Upper lobe of left lung (tissue), 6 donors: Measurements from ENCODE around the gene GSTM5. TPM values are rescaled to one million over a fixed set of nuclear protein-coding genes. Genes with fewer than 3 reads are reported as not detected.
"Not testable (repeated sequence)": the region's sequence is repeated elsewhere in the genome, so short reads cannot be mapped to it uniquely, and the experiment has no call there.

ENCODE experiments used
- ATAC-seq, 2 donors: fragments of 200-7000 bp; cut with Tn5 transposase; one replicate each; pipeline ENCODE4 v1.9.1; 2022; ENCODE audit warnings: mild to moderate bottlenecking in 2 of 2, moderate library complexity in 2 of 2; ENCODE audit not compliant: low FRiP score in 2 of 2
- DNase-seq, 2 donors: peaks; one replicate each; pipeline ENCODE4 v3.0.0-alpha.2; 2019 to 2020
- H3K27ac ChIP-seq, 4 donors: fragments of 200-600 bp; sonication (generic); one replicate each; pipeline ENCODE4 v1.5.1; 2016 to 2019
- H3K27me3 ChIP-seq, 4 donors: fragments of 200-600 bp; sonication (generic); one replicate each; pipeline ENCODE4 v1.5.1; 2017 to 2019
- H3K36me3 ChIP-seq, 4 donors: fragments of 200-600 bp; sonication (generic); one replicate each; pipeline ENCODE4 v1.5.1; 2016 to 2019
- H3K4me1 ChIP-seq, 4 donors: fragments of 200-600 bp; sonication (generic); one replicate each; pipeline ENCODE4 v1.5.1; 2018 to 2019
- H3K4me3 ChIP-seq, 4 donors: fragments of 200-600 bp; sonication (generic); one replicate each; pipeline ENCODE4 v1.5.1; 2017 to 2019; ENCODE audit warnings: mild to moderate bottlenecking in 2 of 4, moderate library complexity in 1 of 4
- H3K9me3 ChIP-seq, 4 donors: fragments of 200-600 bp; sonication (generic); one replicate each; pipeline ENCODE4 v1.5.1; 2018 to 2019
- EP300 ChIP-seq, 4 donors: sonication (generic); formaldehyde crosslinking; IDR thresholded peaks; one replicate each; pipeline ENCODE4 v1.5.1; 2017; ENCODE audit warnings: antibody characterized with exemption in 4 of 4, control low read depth in 2 of 4
- POLR2A ChIP-seq, 4 donors: fragments of 450-650 bp; IDR thresholded peaks; one replicate each; pipeline ENCODE4 v1.5.1; 2016 to 2017; ENCODE audit warnings: antibody characterized with exemption in 4 of 4, mild to moderate bottlenecking in 2 of 4
- POLR2AphosphoS5 ChIP-seq, 2 donors: sonication (generic); formaldehyde crosslinking; IDR thresholded peaks; one replicate each; pipeline ENCODE4 v1.5.1; 2017; ENCODE audit warnings: antibody characterized with exemption in 2 of 2
- WGBS, 2 donors: methylation state at CpG; one replicate each; pipeline ENCODE4 v1.1.5; 2017 to 2018; 5-methylcytosine and 5-hydroxymethylcytosine counted together
- total RNA-seq, 6 donors: library from RNA; depleted of rRNA in 4 of 6; stranded (reverse); fragments of >200 nt in 4 of 6; gene quantifications; one replicate each; pipeline versions ENCODE4 v1.1.0 to v1.2.1, GENCODE V29; 2016 to 2021
- TF ChIP-seq, protein P1 (sequence below), 6 experiments: fragments of 450-650 bp in 4 of 6; fragments of 200-600 bp in 2 of 6; sonication (generic) in 2 of 6; IDR thresholded peaks; one replicate each; pipeline ENCODE4 v1.5.1; 2016 to 2019; ENCODE audit warnings: antibody characterized with exemption in 6 of 6
- donor health status: DM: no; HTN: no; CAD: no; lungs with moderate emphysema.
- donor health status: DM: no; HTN: yes; CAD: no; lungs with severe emphysema.

Gene GSTM5
- total RNA-seq, 6 donors from 2014 or later, result 1.00 to 24.3 (median 8.3) TPM

DNA sequence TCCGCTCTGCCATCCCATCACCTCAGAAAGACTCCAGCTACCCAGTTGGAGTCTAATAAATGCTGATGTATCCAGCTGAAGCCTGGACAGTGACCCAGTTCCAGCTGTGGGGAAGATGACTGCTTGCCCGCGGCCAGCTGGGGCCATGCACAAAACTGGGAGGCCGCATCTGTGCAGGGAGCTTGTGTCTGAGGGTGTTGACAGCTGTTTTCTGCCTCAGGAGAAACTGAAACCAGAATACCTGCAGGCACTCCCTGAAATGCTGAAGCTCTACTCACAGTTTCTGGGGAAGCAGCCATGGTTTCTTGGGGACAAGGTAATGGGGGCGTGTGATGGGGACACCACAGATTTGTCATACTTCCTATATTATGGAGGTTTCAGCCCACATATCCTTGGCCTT lies 41.0 kb upstream of the GSTM5 start:
- TF ChIP-seq POLR2AphosphoS5 (IDR thresholded peaks at IDR 0.05) (no peak), POLR2A (IDR thresholded peaks at IDR 0.05) (no peak), EP300 (IDR thresholded peaks at IDR 0.05) (no peak)
- TF ChIP-seq, protein P1, sequence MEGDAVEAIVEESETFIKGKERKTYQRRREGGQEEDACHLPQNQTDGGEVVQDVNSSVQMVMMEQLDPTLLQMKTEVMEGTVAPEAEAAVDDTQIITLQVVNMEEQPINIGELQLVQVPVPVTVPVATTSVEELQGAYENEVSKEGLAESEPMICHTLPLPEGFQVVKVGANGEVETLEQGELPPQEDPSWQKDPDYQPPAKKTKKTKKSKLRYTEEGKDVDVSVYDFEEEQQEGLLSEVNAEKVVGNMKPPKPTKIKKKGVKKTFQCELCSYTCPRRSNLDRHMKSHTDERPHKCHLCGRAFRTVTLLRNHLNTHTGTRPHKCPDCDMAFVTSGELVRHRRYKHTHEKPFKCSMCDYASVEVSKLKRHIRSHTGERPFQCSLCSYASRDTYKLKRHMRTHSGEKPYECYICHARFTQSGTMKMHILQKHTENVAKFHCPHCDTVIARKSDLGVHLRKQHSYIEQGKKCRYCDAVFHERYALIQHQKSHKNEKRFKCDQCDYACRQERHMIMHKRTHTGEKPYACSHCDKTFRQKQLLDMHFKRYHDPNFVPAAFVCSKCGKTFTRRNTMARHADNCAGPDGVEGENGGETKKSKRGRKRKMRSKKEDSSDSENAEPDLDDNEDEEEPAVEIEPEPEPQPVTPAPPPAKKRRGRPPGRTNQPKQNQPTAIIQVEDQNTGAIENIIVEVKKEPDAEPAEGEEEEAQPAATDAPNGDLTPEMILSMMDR (IDR thresholded peaks at IDR 0.05), result no peak
- no peak overlapping the region for H3K4me3 ChIP-seq
- H3K27me3 ChIP-seq, result no peaks in the 10 kb centered on the region
- peaks cover 0 to 7% (median 0%) of the 10 kb centered on the region in 4 donors for H3K36me3 ChIP-seq
- no peak overlapping the region for H3K27ac ChIP-seq
- ATAC-seq, result no peak
- WGBS, 2 donors, result 84 to 99% methylated on average over 4 to 5 of the region's 5 CpGs
- peak in 1 of 2 donors; percentile 38 for DNase-seq
- H3K9me3 ChIP-seq, result no peaks in the 10 kb centered on the region
- peaks cover 7 to 16% (median 10%) of the 10 kb centered on the region in 4 donors for H3K4me1 ChIP-seq

DNA sequence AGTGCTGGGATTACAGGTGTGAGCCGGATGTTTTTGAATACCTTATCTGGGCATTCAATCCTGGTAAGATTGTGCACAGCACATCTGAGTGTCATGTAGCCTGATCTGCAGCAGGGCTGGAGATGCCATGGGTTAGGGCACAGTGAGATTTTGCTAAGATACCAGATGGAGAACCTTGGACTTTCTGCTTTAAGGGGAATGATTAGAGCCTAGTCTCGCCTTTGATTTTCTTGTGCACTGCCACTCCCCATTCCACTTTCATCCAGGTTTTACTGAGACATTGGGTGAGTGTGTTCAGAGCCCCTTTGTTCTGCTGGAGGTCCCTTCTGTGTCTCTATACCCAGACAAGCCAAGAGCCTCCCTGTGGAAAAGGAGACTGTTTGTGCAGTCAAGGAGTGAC lies 38.2 kb upstream of the GSTM5 start:
- H3K36me3 ChIP-seq, H3K27ac ChIP-seq, H3K4me3 ChIP-seq, H3K9me3 ChIP-seq, H3K27me3 ChIP-seq, H3K4me1 ChIP-seq, ATAC-seq, DNase-seq: not testable (repeated sequence)
- 75 to 83% methylated on average over 2 of the region's 2 CpGs for WGBS, 2 donors

DNA sequence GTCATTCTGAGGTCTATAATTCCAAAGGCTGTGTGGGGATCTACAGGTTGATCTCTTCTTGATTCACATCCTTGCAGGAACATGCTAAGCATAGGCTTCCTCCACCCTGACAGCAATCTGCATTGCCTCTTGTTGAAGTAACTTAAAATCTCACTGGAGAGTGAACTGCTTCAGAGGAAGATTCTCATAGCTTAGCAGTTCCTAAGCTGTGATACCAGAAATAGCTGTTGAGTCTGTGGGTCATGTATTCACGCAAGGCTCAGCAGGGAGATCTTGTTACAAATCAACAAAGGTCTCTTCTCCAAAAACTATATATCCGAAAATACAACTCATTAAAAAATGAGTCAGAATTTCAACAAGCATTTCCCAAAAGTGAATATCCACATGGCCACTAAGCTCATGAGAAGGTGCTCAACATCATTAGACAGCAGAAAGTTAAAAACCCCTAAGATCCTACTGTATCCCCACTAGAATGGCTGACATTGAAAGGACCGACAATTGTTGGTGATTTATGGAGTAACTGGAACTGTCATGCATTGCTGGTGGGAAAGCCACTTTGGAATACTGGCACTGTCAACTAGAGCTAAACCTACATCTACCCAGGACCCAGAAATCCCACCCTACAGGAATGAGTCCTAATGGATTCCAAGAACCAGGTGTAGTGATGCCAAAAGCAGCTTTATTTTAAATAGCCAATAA lies 35.2 kb upstream of the GSTM5 start:
- not testable (repeated sequence) for ATAC-seq, H3K4me1 ChIP-seq, H3K36me3 ChIP-seq, H3K9me3 ChIP-seq, H3K27me3 ChIP-seq, H3K27ac ChIP-seq, H3K4me3 ChIP-seq, DNase-seq
- 85 to 92% methylated on average over 3 of the region's 3 CpGs for WGBS, 2 donors

DNA sequence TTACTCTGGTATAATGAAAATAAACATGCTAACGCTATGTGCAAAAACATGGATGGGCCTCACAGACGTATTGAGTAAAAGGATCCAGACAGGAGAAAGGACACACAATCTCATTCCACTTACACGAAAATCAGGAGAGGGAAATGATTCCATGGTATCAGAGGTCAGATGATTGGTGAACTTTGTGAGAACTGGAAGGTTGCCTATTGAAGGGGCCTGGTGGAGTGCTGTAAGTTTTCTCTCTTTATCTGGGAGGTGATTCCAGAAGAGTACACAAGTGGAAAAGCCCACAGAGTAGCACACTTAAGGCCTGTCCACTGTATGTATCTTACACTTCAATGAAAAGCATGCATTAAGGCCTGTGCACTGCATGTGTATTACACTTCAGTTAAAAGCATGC lies 34.6 kb upstream of the GSTM5 start:
- no peak overlapping the region for H3K4me3 ChIP-seq
- H3K4me1 ChIP-seq, result no peaks in the 10 kb centered on the region
- TF ChIP-seq POLR2A (IDR thresholded peaks at IDR 0.05) (no peak), EP300 (IDR thresholded peaks at IDR 0.05) (no peak), POLR2AphosphoS5 (IDR thresholded peaks at IDR 0.05) (no peak)
- TF ChIP-seq, protein P1 (IDR thresholded peaks at IDR 0.05), result no peak
- no peaks in the 10 kb centered on the region for H3K27me3 ChIP-seq
- peaks cover 0 to 5% (median 0%) of the 10 kb centered on the region in 4 donors for H3K36me3 ChIP-seq
- 73 to 83% methylated on average over 3 of the region's 3 CpGs for WGBS, 2 donors
- DNase-seq (no peak), ATAC-seq (no peak)
- H3K27ac ChIP-seq, result no peak overlapping the region
- H3K9me3 ChIP-seq, result no peaks in the 10 kb centered on the region

DNA sequence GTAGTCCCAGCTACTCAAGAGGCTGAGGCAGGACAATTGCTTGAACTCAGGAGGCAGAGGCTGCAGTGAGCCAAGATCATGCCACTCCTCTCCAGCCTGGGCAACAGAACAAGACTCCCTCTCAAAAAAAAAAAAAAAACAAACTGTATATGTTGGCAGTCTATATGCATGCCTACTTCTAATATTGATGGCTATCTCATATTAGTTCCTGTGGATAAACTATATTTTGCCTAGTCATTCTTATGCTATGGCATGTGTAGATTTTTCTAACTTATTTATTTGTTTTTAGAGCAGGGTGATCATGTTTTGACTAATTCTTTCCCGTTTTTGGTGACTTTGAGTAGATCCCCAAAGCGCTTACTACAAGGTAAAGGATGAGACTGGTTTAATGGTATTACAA lies 33.4 kb upstream of the GSTM5 start:
- not testable (repeated sequence) for H3K4me1 ChIP-seq, H3K4me3 ChIP-seq, H3K27me3 ChIP-seq, ATAC-seq, H3K36me3 ChIP-seq, DNase-seq, H3K9me3 ChIP-seq, H3K27ac ChIP-seq
- 78 to 84% methylated on average over 2 of the region's 2 CpGs for WGBS, 2 donors

DNA sequence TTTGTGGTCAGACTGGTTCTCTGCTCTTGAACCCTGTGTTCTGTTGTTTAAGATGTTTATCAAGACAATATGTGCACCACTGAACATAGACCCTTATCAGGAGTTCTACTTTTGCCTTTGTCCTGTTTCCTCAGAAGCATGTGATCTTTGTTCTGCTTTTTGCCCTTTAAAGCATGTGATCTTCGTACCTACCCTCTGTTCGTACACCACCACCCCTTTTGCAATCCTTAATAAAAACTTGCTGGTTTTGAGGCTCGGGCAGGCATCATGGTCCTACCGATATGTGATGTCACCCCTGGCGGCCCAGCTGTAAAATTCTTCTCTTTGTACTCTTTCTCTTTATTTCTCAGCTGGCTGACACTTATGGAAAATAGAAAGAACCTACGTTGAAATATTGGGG lies 27.3 kb upstream of the GSTM5 start:
- H3K4me3 ChIP-seq, H3K27me3 ChIP-seq, H3K27ac ChIP-seq, ATAC-seq, DNase-seq, H3K9me3 ChIP-seq, H3K4me1 ChIP-seq, H3K36me3 ChIP-seq: not testable (repeated sequence)
- WGBS, 2 donors, result no CpG with 5 or more reads among the region's 6 CpGs

DNA sequence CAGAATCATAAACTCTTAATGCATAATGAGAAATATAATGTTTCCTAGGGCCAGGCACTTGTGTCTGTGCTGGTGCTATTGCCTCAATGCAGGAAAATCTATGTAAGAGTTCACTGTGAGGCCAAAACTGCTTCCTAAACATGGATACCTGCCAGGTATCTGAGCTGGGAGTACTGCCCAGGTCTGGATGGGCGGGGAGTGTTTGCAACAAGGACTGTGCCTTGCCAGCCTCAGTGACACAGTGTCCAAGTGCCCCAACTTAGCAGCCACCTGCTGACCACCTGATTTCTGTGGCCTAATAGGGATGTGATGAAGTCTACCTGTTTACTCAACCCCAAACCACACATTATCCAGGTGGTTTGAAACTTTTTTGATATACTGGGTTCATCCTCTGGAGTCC lies 26.7 kb upstream of the GSTM5 start:
- ATAC-seq, DNase-seq: not testable (repeated sequence)

DNA sequence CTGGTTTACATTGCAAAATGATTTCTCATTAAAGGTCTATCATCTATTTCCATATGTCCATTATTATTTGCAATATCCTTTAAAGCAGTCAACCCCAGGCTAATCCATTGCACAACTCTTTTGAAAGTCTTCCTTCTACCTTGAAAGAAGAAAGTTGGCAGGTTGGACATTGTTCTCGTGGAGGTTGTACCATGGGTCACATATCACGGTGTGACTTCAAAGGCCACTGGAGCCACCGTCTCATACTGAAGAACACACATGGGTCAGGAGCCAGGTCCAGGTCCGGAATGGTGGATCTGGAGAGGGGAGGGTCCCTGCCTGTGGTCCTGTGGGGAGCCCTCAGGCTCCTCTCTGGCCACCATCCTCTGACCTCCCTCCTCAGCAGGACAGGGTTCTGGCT lies 26.2 kb upstream of the GSTM5 start:
- not testable (repeated sequence) for H3K4me3 ChIP-seq, H3K27ac ChIP-seq, H3K27me3 ChIP-seq, ATAC-seq, H3K36me3 ChIP-seq, DNase-seq, H3K4me1 ChIP-seq, H3K9me3 ChIP-seq
- no CpG with 5 or more reads among the region's 4 CpGs for WGBS, 2 donors

More for the DNA sequence above, 26.7 kb upstream of the GSTM5 start:
- not testable (repeated sequence) for H3K9me3 ChIP-seq, H3K36me3 ChIP-seq, H3K4me1 ChIP-seq, H3K4me3 ChIP-seq, H3K27ac ChIP-seq, H3K27me3 ChIP-seq
- no CpG with 5 or more reads among the region's 1 CpG for WGBS, 2 donors

DNA sequence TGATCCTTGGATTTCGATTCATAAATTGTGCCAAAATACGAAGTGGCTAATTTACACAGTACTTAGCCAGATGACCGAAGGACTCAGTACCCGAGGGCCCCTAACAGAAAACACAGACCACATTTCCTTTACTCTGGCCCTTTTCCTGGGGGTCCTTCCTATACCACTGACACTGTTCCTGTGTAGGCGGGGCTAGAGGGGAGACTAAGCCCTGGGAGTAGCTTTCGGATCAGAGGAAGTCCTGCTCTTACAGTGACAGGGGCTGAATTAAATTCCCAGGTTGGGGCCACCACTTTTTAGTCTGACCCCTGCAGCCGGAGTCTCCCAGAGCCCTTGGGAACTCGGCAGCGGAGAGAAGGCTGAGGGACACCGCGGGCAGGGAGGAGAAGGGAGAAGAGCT lies 24.9 kb upstream of the GSTM5 start:
- 60% methylated on average over 1 of the region's 11 CpGs; no CpG with 5 or more reads in 1 of the 2 donors for WGBS, 2 donors
- ATAC-seq, H3K4me3 ChIP-seq, H3K4me1 ChIP-seq, H3K27me3 ChIP-seq, H3K36me3 ChIP-seq, DNase-seq, H3K9me3 ChIP-seq: not testable (repeated sequence)
- H3K27ac ChIP-seq, result peak overlapping the region in 1 of 4 donors; percentile 80
